ENCODE measurements around the gene RAB26.
"Not testable (repeated sequence)": the region's sequence is repeated elsewhere in the genome, so short reads cannot be mapped to it uniquely, and the experiment has no call there.

The RAB26 gene

DNA sequence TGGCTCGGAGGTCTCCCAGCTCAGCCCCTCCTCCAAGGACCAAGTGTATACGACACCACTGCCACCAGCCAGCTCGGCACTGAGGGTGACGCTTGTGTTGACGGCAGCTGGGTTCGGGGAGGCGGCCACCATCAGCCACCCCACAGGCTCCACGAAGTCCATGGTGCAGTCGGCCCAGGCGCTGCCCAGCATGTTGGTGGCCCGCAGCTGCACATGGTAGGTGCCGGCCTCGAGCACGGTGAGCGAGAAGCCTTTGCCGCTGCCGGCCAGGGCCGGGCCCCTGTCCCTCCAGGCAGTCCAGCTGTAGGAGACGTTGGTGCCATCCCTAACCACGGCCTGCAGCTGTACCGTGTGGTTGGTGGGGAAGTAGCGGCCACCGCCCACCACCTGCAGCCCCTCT lies 38.6 kb upstream of the RAB26 start:
- not testable (repeated sequence) for H3K9ac ChIP-seq (ENCODE audit: low read depth, low read length); H3K27me3 ChIP-seq (ENCODE audit: control insufficient read depth, insufficient read depth, low read length); H3K4me1 ChIP-seq (ENCODE audit: control insufficient read depth, insufficient read depth, low read length); H3K4me3 ChIP-seq (ENCODE audit: low read depth, low read length); H3K9me3 ChIP-seq (ENCODE audit: control insufficient read depth, insufficient read depth, low read length)
- peaks cover 17% of the 10 kb centered on the region for H3K36me3 ChIP-seq (ENCODE audit: control insufficient read depth, insufficient read depth, low read length)

- H3K27me3 ChIP-seq (ENCODE audit: control insufficient read depth, insufficient read depth, low read length); H3K9me3 ChIP-seq (ENCODE audit: control insufficient read depth, insufficient read depth, low read length); H3K4me1 ChIP-seq (ENCODE audit: control insufficient read depth, insufficient read depth, low read length); H3K4me3 ChIP-seq (ENCODE audit: low read depth, low read length); H3K9ac ChIP-seq (ENCODE audit: low read depth, low read length): not testable (repeated sequence)
- H3K36me3 ChIP-seq (ENCODE audit: control insufficient read depth, insufficient read depth, low read length), result peaks cover 17% of the 10 kb centered on the region
Measured at GRCh38 chr16:2110332-2111008, 38.0 kb upstream of the RAB26 start.

- not testable (repeated sequence) for H3K27me3 ChIP-seq (ENCODE audit: control insufficient read depth, insufficient read depth, low read length); H3K4me1 ChIP-seq (ENCODE audit: control insufficient read depth, insufficient read depth, low read length); H3K9me3 ChIP-seq (ENCODE audit: control insufficient read depth, insufficient read depth, low read length); H3K9ac ChIP-seq (ENCODE audit: low read depth, low read length); H3K4me3 ChIP-seq (ENCODE audit: low read depth, low read length)
- peaks cover 15% of the 10 kb centered on the region for H3K36me3 ChIP-seq (ENCODE audit: control insufficient read depth, insufficient read depth, low read length)
Measured at GRCh38 chr16:2111009-2111353, 37.4 kb upstream of the RAB26 start.

DNA sequence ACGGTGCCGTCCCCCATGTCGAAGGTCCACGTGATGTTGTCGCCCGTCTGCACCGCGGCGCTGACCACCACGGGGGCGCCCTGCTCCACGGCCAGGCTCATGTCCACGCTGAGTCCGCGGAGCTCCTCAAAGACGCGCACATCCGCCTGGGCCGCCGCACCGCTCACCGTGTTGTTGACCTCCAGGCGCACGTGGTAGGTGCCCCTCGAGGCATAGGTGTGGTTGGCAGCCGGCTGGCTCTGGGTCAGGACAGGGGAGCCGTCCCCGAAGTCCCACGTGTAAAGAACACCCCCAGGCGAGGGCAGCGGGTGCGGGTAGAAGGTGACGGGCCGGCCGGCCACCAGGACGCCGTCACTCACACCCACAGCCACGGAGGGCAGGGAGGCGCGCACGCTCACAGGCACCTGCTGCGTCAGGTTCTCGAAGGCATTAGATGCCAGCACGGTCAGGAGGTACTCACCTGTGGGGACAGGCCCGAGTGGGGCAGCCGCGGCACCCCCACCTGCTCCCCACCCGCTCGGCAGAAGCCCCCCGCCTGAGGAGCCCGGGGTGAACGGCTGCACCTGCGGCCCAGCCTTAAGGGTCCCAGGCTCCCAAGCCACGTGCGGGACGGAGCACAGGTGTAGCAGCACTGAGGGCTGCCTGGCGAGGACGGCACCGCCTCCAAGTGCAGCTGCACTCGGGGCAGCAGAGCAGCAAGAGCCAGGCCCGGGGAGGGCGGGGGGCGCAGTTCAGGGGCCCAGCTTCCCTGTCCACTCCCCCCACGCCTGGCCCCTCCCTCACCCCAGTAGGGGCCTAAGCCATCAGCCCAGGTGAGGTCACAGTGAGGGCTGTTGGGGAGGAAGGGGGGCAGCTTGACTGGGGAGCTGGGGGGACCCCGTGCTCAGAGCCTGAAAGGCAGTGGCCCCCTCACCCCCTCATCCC lies 36.8 kb upstream of the RAB26 start:
- H3K4me3 ChIP-seq (ENCODE audit: low read depth, low read length); H3K27me3 ChIP-seq (ENCODE audit: control insufficient read depth, insufficient read depth, low read length); H3K9ac ChIP-seq (ENCODE audit: low read depth, low read length); H3K4me1 ChIP-seq (ENCODE audit: control insufficient read depth, insufficient read depth, low read length); H3K9me3 ChIP-seq (ENCODE audit: control insufficient read depth, insufficient read depth, low read length): not testable (repeated sequence)
- H3K36me3 ChIP-seq (ENCODE audit: control insufficient read depth, insufficient read depth, low read length), result peaks cover 15% of the 10 kb centered on the region

- not testable (repeated sequence) for H3K9me3 ChIP-seq (ENCODE audit: control insufficient read depth, insufficient read depth, low read length); H3K4me3 ChIP-seq (ENCODE audit: low read depth, low read length); H3K4me1 ChIP-seq (ENCODE audit: control insufficient read depth, insufficient read depth, low read length); H3K9ac ChIP-seq (ENCODE audit: low read depth, low read length); H3K27me3 ChIP-seq (ENCODE audit: control insufficient read depth, insufficient read depth, low read length)
- peaks cover 15% of the 10 kb centered on the region for H3K36me3 ChIP-seq (ENCODE audit: control insufficient read depth, insufficient read depth, low read length)
Measured at GRCh38 chr16:2112539-2113106, 35.8 kb upstream of the RAB26 start.

DNA sequence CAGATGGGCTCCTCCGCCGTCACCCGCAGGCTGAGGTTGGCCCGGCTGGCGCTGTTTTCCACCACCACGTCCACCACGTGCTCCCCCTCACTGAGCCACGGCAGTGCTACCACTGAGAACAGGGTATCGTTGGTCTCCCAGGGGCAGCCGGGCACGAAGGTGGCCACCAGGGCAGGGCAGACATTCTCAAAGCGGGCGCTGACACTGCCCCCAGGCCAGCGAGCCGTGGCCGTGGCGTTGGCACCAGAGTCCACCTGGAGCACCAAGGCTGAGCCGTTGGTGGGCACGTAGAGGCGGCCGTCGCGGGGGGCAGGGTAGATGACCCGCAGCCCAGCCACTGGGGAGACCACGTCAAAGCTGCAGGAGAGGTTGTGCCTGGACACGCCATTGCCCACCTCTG lies 34.2 kb upstream of the RAB26 start:
- H3K9me3 ChIP-seq (ENCODE audit: control insufficient read depth, insufficient read depth, low read length); H3K27me3 ChIP-seq (ENCODE audit: control insufficient read depth, insufficient read depth, low read length); H3K9ac ChIP-seq (ENCODE audit: low read depth, low read length); H3K4me1 ChIP-seq (ENCODE audit: control insufficient read depth, insufficient read depth, low read length); H3K4me3 ChIP-seq (ENCODE audit: low read depth, low read length): not testable (repeated sequence)
- H3K36me3 ChIP-seq (ENCODE audit: control insufficient read depth, insufficient read depth, low read length), result peaks cover 10% of the 10 kb centered on the region

DNA sequence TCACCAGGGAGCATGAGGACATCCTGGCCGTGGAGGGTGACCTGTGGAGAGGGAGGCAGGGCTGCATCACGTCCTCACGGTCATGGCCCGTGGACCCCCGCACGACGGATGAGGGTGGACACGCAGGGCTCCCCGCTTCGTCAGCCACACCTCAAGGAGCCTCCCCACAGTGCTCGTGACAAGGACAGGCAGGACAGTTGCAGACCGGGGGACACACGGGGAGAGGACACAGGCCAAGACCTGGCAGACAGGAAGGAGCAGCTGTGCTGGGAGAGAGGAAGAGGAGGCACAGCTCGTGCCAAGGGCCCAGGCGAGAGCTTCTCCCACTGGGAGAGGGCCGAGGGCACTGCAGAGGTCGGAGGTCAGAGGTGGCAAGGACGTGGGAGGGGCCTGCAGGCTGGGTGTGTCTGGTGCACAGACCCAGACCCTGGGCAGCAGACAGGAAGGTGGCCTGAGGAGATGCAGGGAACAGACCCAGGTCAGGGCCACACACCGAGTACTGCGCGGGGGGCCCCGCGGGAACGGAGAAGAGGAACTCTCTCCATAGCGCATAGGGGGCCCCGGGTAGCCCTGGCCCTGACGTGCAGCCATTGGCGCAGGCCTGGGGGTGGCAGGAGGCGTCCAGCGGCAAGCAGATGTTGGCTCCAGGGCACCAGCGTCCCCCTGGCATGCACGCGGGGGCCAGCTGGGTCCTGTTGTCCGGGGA lies 33.4 kb upstream of the RAB26 start:
- H3K27me3 ChIP-seq (ENCODE audit: control insufficient read depth, insufficient read depth, low read length); H3K9me3 ChIP-seq (ENCODE audit: control insufficient read depth, insufficient read depth, low read length); H3K4me1 ChIP-seq (ENCODE audit: control insufficient read depth, insufficient read depth, low read length); H3K4me3 ChIP-seq (ENCODE audit: low read depth, low read length); H3K9ac ChIP-seq (ENCODE audit: low read depth, low read length): not testable (repeated sequence)
- peaks cover 10% of the 10 kb centered on the region for H3K36me3 ChIP-seq (ENCODE audit: control insufficient read depth, insufficient read depth, low read length)

DNA sequence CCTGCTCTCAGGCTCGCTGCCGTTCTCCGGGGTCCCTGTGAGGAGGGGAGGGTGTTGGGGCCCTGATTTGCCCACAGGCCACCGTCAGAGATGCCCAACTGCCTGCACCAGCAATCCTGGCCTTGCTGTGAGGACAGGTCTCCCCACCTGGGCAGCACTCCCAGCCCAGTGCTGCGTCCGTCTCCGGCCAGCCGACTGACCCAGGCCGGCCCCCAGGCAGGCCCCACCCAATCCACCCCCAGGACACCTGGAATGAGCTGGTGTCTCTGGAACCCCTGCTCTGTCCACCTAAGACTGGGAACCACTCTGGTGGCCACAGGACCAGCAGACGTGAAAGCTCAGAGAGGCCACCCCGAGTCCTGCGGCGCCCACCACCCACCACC lies 32.8 kb upstream of the RAB26 start:
- H3K36me3 ChIP-seq (ENCODE audit: control insufficient read depth, insufficient read depth, low read length), result peaks cover 6% of the 10 kb centered on the region
- no peak overlapping the region for H3K4me3 ChIP-seq (ENCODE audit: low read depth, low read length)
- no peaks in the 10 kb centered on the region for H3K9me3 ChIP-seq (ENCODE audit: control insufficient read depth, insufficient read depth, low read length)
- H3K27me3 ChIP-seq (ENCODE audit: control insufficient read depth, insufficient read depth, low read length), result no peaks in the 10 kb centered on the region
- H3K9ac ChIP-seq (ENCODE audit: low read depth, low read length), result no peak overlapping the region
- H3K4me1 ChIP-seq (ENCODE audit: control insufficient read depth, insufficient read depth, low read length), result no peaks in the 10 kb centered on the region

GRCh38 chr16:2116428-2116827 lies 32.0 kb upstream of the RAB26 start:
- H3K36me3 ChIP-seq (ENCODE audit: control insufficient read depth, insufficient read depth, low read length); H3K4me1 ChIP-seq (ENCODE audit: control insufficient read depth, insufficient read depth, low read length); H3K9me3 ChIP-seq (ENCODE audit: control insufficient read depth, insufficient read depth, low read length); H3K4me3 ChIP-seq (ENCODE audit: low read depth, low read length); H3K27me3 ChIP-seq (ENCODE audit: control insufficient read depth, insufficient read depth, low read length); H3K9ac ChIP-seq (ENCODE audit: low read depth, low read length): not testable (repeated sequence)

GRCh38 chr16:2117341-2117740 lies 31.1 kb upstream of the RAB26 start:
- H3K4me3 ChIP-seq (ENCODE audit: low read depth, low read length); H3K36me3 ChIP-seq (ENCODE audit: control insufficient read depth, insufficient read depth, low read length); H3K9me3 ChIP-seq (ENCODE audit: control insufficient read depth, insufficient read depth, low read length); H3K9ac ChIP-seq (ENCODE audit: low read depth, low read length); H3K4me1 ChIP-seq (ENCODE audit: control insufficient read depth, insufficient read depth, low read length); H3K27me3 ChIP-seq (ENCODE audit: control insufficient read depth, insufficient read depth, low read length): not testable (repeated sequence)

DNA sequence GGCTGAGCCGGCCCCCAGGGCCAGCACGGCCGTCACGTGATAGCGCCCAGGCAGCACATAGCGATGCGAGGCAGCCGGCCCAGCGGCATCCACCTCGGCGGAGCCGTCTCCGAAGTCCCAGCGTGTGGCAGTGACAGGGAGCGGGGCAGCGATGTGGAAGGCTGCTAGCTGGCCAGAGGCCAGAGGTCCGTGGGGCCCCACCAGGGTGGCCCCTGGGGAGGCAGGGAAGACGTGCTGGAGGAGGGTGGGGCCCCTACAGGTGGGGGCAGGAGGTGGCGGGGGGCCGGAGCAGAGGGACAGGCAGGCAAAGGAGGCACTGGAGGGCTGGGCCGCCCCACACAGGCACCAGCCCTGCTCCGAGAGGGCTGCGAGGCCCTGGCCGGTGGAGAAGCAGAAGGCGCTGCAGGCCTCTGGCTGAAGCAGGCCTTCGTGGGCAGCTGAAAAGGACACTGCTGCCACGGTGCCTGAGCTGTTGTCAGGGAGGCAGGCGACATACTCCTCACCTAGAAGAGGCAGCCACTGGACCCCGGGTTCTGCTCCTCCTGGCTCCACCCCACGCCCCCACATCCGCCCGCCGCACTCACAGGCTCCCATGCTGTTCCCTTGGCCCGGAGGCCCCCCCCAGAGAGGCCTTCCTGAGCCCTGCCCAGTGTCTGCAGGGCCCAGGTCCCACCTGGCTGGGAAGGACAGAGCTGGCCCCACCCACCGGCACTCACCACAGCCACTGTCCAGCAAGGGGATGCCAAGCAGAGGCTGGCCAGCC lies 30.3 kb upstream of the RAB26 start:
- H3K27me3 ChIP-seq (ENCODE audit: control insufficient read depth, insufficient read depth, low read length); H3K9me3 ChIP-seq (ENCODE audit: control insufficient read depth, insufficient read depth, low read length); H3K9ac ChIP-seq (ENCODE audit: low read depth, low read length); H3K36me3 ChIP-seq (ENCODE audit: control insufficient read depth, insufficient read depth, low read length); H3K4me1 ChIP-seq (ENCODE audit: control insufficient read depth, insufficient read depth, low read length); H3K4me3 ChIP-seq (ENCODE audit: low read depth, low read length): not testable (repeated sequence)
